Measurements from ENCODE around the gene EVA1B.

The EVA1B gene

GRCh38 chr1:36323636-36324352 is at the start of gene EVA1B:
Gene EVA1B (minus strand): TSS chr1:36323645. CDS start chr1:36323037, 608 bp downstream.
- TF ChIP-seq, protein P1, sequence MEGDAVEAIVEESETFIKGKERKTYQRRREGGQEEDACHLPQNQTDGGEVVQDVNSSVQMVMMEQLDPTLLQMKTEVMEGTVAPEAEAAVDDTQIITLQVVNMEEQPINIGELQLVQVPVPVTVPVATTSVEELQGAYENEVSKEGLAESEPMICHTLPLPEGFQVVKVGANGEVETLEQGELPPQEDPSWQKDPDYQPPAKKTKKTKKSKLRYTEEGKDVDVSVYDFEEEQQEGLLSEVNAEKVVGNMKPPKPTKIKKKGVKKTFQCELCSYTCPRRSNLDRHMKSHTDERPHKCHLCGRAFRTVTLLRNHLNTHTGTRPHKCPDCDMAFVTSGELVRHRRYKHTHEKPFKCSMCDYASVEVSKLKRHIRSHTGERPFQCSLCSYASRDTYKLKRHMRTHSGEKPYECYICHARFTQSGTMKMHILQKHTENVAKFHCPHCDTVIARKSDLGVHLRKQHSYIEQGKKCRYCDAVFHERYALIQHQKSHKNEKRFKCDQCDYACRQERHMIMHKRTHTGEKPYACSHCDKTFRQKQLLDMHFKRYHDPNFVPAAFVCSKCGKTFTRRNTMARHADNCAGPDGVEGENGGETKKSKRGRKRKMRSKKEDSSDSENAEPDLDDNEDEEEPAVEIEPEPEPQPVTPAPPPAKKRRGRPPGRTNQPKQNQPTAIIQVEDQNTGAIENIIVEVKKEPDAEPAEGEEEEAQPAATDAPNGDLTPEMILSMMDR (IDR thresholded peaks at IDR 0.05; ENCODE audit: low read depth, low read length) = no peak
- H3K4me3 ChIP-seq (ENCODE audit: low read depth, low read length) = peak within 1 kb of the TSS; percentile 84

DNA sequence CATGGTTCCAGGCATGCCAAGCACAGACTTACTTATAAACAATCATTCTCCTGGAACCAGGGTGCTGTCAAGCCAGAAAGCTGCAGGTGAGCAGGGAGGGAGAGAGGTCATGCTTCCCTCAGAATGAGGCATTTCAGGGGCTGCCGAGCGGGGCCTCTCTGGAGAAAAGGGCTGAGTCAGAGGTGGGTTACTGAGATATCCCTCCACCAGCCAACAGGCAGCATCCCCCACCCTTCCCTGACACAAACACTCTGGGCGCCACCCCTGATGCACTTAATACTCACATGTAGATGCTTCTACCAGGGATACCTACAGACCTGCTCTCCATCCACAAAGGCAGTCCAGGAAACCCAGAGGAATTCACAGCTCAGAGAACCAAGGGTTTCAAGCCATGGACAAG is 49.2 kb upstream of the EVA1B start:
- TF ChIP-seq, protein P1 (IDR thresholded peaks at IDR 0.05; ENCODE audit: low read depth, low read length) = no peak
- no peak overlapping the region for H3K4me3 ChIP-seq (ENCODE audit: low read depth, low read length)

GRCh38 chr1:36369061-36369861 is 45.8 kb upstream of the EVA1B start:
- TF ChIP-seq, protein P1 (IDR thresholded peaks at IDR 0.05; ENCODE audit: low read depth, low read length) = peak; percentile 88
- H3K4me3 ChIP-seq (ENCODE audit: low read depth, low read length) = no peak overlapping the region

GRCh38 chr1:36367798-36368197 is 44.4 kb upstream of the EVA1B start:
- TF ChIP-seq, protein P1 (IDR thresholded peaks at IDR 0.05; ENCODE audit: low read depth, low read length) = no peak
- no peak overlapping the region for H3K4me3 ChIP-seq (ENCODE audit: low read depth, low read length)

- TF ChIP-seq, protein P1 (IDR thresholded peaks at IDR 0.05; ENCODE audit: low read depth, low read length) = no peak
- no peak overlapping the region for H3K4me3 ChIP-seq (ENCODE audit: low read depth, low read length)
Measured at GRCh38 chr1:36367066-36367465, 43.6 kb upstream of the EVA1B start.

DNA sequence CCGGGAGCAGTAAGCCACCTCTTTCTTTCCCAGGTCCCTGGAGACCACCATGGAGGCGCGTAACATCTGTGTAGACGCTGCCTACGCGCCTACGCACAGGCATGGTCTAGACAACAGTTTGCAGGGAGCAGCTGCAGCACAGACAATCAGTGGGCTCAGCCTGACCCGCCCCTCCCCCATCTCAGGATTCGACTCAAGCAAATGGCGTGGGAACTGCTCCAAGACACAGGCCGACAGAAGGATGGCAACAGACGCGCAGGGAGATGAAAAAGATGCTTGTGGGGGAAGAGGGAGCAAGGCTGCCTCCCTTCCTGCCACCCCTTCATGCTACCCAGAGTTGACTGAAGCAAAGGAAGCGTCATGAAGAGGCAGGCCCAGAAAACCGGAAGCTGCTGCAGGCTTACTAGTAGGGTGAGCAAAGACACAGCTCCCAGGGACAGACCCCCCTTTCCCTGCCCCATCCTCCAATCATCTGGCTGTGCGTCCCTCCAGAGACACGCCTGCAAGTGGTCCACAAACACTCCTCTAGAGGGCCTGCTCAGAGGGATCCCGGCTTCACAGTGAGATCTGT is 42.7 kb upstream of the EVA1B start:
- TF ChIP-seq, protein P1 (IDR thresholded peaks at IDR 0.05; ENCODE audit: low read depth, low read length) = peak; percentile 30; the same call in 1 of the 2 replicates
- no peak overlapping the region for H3K4me3 ChIP-seq (ENCODE audit: low read depth, low read length)
